Measurements from ENCODE around the gene DCANP1. TPM values are rescaled to one million over a fixed set of nuclear protein-coding genes. Genes with fewer than 3 reads are reported as not detected.
"Not testable (repeated sequence)": the region's sequence is repeated elsewhere in the genome, so short reads cannot be mapped to it uniquely, and the experiment has no call there.

The DCANP1 gene
- not detected for total RNA-seq
- long read RNA-seq, donor 1, result 0 reads
- long read RNA-seq, donor 2, result 0 reads

- DNase-seq, result no peak
- no peak for TF ChIP-seq CTCF (IDR thresholded peaks at IDR 0.05)
- Histone ChIP-seq H3K36me3 (ENCODE audit: low read depth) (no peaks in the 10 kb centered on the region), H3K9me3 (no peaks in the 10 kb centered on the region), H3K4me1 (ENCODE audit: low read depth) (no peaks in the 10 kb centered on the region), H3K4me3 (no peak within 1 kb of the TSS)
- ATAC-seq, result no peak
- intact Hi-C loops (cut with DNase I, micrococcal nuclease), result no loop called here
These were observed at the start of gene DCANP1 for GRCh38 chr5:135447298-135447929. DCANP1 (minus strand) TSS chr5:135447348; CDS start chr5:135447108, 240 bp downstream.

- H3K9me3 ChIP-seq; ATAC-seq; intact Hi-C loops (cut with DNase I, micrococcal nuclease); H3K36me3 ChIP-seq (ENCODE audit: low read depth); DNase-seq; H3K4me1 ChIP-seq (ENCODE audit: low read depth); H3K4me3 ChIP-seq: not testable (repeated sequence)
These were observed 48.4 kb upstream of the DCANP1 start for GRCh38 chr5:135495531-135495930.

GRCh38 chr5:135494196-135494595 lies 47.0 kb upstream of the DCANP1 start:
- ATAC-seq (no peak), DNase-seq (no peak)
- TF ChIP-seq CTCF (IDR thresholded peaks at IDR 0.05), result no peak
- Histone ChIP-seq H3K9me3 (no peaks in the 10 kb centered on the region), H3K4me3 (no peak overlapping the region), H3K36me3 (ENCODE audit: low read depth) (no peaks in the 10 kb centered on the region), H3K4me1 (ENCODE audit: low read depth) (peaks cover 3% of the 10 kb centered on the region)
- intact Hi-C loops (cut with DNase I, micrococcal nuclease), result no loop called here

- ATAC-seq (no peak), DNase-seq (no peak)
- no peaks in the 10 kb centered on the region for H3K9me3 ChIP-seq
- intact Hi-C loops (cut with DNase I, micrococcal nuclease), result no loop called here
- no peaks in the 10 kb centered on the region for H3K36me3 ChIP-seq (ENCODE audit: low read depth)
- peaks cover 3% of the 10 kb centered on the region for H3K4me1 ChIP-seq (ENCODE audit: low read depth)
- no peak for TF ChIP-seq CTCF (IDR thresholded peaks at IDR 0.05)
- no peak overlapping the region for H3K4me3 ChIP-seq
These were observed 46.4 kb upstream of the DCANP1 start for GRCh38 chr5:135493406-135494180.

- no peaks in the 10 kb centered on the region for H3K9me3 ChIP-seq
- ATAC-seq, result no peak
- no peak for TF ChIP-seq CTCF (IDR thresholded peaks at IDR 0.05)
- DNase-seq, result no peak
- no peak overlapping the region for H3K4me3 ChIP-seq
- intact Hi-C loops (cut with DNase I, micrococcal nuclease), result no loop called here
- H3K36me3 ChIP-seq (ENCODE audit: low read depth), result no peaks in the 10 kb centered on the region
- peaks cover 3% of the 10 kb centered on the region for H3K4me1 ChIP-seq (ENCODE audit: low read depth)
These were observed 45.1 kb upstream of the DCANP1 start for GRCh38 chr5:135492319-135492626.

- no peak for DNase-seq
- no peaks in the 10 kb centered on the region for H3K36me3 ChIP-seq (ENCODE audit: low read depth)
- intact Hi-C loops (cut with DNase I, micrococcal nuclease), result no loop called here
- peaks cover 3% of the 10 kb centered on the region for H3K4me1 ChIP-seq (ENCODE audit: low read depth)
- H3K9me3 ChIP-seq, result no peaks in the 10 kb centered on the region
- TF ChIP-seq CTCF (IDR thresholded peaks at IDR 0.05), result no peak
- H3K4me3 ChIP-seq, result no peak overlapping the region
- no peak for ATAC-seq
These were observed 44.6 kb upstream of the DCANP1 start for GRCh38 chr5:135491552-135492318.
